Suprapubic skin (tissue), 4 donors: Measurements from ENCODE around the gene RIOK2. TPM values are rescaled to one million over a fixed set of nuclear protein-coding genes. Genes with fewer than 3 reads are reported as not detected.
"Not testable (repeated sequence)": the region's sequence is repeated elsewhere in the genome, so short reads cannot be mapped to it uniquely, and the experiment has no call there.

Experiments
- DNase-seq, 2 donors: peaks; one replicate each; pipeline ENCODE4 v3.0.0-alpha.2; 2019; ENCODE audit warnings: low spot score in 2 of 2
- H3K27ac ChIP-seq: fragments of 200-600 bp; sonication (generic); one replicate; pipeline ENCODE4 v1.5.1; 2019
- H3K27me3 ChIP-seq: fragments of 200-600 bp; sonication (generic); one replicate; pipeline ENCODE4 v1.5.1; 2019
- H3K36me3 ChIP-seq: fragments of 200-600 bp; sonication (generic); one replicate; pipeline ENCODE4 v1.5.1; 2019
- H3K4me1 ChIP-seq: fragments of 200-600 bp; sonication (generic); one replicate; pipeline ENCODE4 v1.5.1; 2019
- H3K4me3 ChIP-seq: fragments of 200-600 bp; sonication (generic); one replicate; pipeline ENCODE4 v1.5.1; 2019; ENCODE audit warnings: mild to moderate bottlenecking
- H3K9me3 ChIP-seq: fragments of 200-600 bp; sonication (generic); one replicate; pipeline ENCODE4 v1.5.1; 2019
- EP300 ChIP-seq: sonication (generic); formaldehyde crosslinking; IDR thresholded peaks from one replicate; pipeline ENCODE4 v1.6.1; 2017; ENCODE audit warnings: antibody characterized with exemption
- POLR2A ChIP-seq, 2 donors: fragments of 450-650 bp; IDR thresholded peaks; one replicate each; pipeline ENCODE4 v1.6.1; 2017; ENCODE audit warnings: antibody characterized with exemption in 2 of 2, mild to moderate bottlenecking in 2 of 2, moderate library complexity in 2 of 2
- POLR2AphosphoS5 ChIP-seq, 3 donors: sonication (generic); formaldehyde crosslinking; IDR thresholded peaks; one replicate each; pipeline ENCODE4 v1.6.1; 2017; ENCODE audit warnings: antibody characterized with exemption in 3 of 3
- WGBS: methylation state at CpG from one replicate; pipeline ENCODE4 v1.1.5; 2018; 5-methylcytosine and 5-hydroxymethylcytosine counted together
- total RNA-seq, 4 donors: library from RNA; depleted of rRNA; stranded (reverse); fragments of >200 nt; gene quantifications; one replicate each; pipeline ENCODE4 v1.1.0, GENCODE V29; 2016
- TF ChIP-seq, protein P1 (sequence below), 2 donors: fragments of 200-600 bp in 1 of 2; fragments of 450-650 bp in 1 of 2; sonication (generic) in 1 of 2; IDR thresholded peaks; one replicate each; pipeline ENCODE4 v1.5.1; 2016 to 2019; ENCODE audit warnings: antibody characterized with exemption in 2 of 2, mild to moderate bottlenecking in 1 of 2, moderate library complexity in 1 of 2

Gene RIOK2
- total RNA-seq, 4 donors from 2014 or later: 7.4 to 24.9 (median 16.3) TPM

DNA sequence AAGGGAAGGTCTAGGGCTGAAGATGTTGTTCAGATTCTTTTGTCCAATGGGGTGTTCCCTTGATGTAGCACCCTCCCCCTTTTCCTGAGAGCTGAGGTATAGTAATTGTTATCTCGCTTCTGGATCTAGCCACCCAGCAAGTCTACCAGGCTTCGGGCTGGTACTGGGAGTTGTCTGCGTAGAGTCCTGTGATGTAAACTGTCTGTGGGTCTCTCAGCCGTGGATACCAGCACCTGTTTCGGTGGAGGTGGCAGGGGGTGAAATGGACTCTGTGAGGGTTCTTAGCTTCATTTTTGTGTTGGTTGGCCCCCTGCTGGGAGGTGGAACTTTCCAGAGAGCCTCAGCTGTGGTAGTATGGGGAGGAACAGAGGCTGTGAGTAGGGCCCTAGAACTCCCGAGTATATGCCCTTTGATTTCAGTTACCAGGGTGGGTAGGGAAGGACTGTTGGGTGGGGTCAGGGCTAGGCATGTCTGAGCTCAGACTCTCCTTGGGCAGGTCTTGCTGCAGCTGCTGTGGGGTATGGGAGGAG, 25.2 kb upstream of the RIOK2 start:
- H3K27ac ChIP-seq: no peak overlapping the region
- no peak for DNase-seq
- 96% methylated on average over 6 of the region's 6 CpGs for WGBS
- H3K4me1 ChIP-seq: no peaks in the 10 kb centered on the region
- TF ChIP-seq POLR2A (IDR thresholded peaks at IDR 0.05): no peak
- TF ChIP-seq, protein P1, sequence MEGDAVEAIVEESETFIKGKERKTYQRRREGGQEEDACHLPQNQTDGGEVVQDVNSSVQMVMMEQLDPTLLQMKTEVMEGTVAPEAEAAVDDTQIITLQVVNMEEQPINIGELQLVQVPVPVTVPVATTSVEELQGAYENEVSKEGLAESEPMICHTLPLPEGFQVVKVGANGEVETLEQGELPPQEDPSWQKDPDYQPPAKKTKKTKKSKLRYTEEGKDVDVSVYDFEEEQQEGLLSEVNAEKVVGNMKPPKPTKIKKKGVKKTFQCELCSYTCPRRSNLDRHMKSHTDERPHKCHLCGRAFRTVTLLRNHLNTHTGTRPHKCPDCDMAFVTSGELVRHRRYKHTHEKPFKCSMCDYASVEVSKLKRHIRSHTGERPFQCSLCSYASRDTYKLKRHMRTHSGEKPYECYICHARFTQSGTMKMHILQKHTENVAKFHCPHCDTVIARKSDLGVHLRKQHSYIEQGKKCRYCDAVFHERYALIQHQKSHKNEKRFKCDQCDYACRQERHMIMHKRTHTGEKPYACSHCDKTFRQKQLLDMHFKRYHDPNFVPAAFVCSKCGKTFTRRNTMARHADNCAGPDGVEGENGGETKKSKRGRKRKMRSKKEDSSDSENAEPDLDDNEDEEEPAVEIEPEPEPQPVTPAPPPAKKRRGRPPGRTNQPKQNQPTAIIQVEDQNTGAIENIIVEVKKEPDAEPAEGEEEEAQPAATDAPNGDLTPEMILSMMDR (IDR thresholded peaks at IDR 0.05): no peak
- TF ChIP-seq EP300: no peak
- no peak for TF ChIP-seq POLR2AphosphoS5 (IDR thresholded peaks at IDR 0.05)
- no peak overlapping the region for H3K4me3 ChIP-seq
- peaks cover 7% of the 10 kb centered on the region for H3K9me3 ChIP-seq
- H3K27me3 ChIP-seq: no peaks in the 10 kb centered on the region
- H3K36me3 ChIP-seq: no peaks in the 10 kb centered on the region

DNA sequence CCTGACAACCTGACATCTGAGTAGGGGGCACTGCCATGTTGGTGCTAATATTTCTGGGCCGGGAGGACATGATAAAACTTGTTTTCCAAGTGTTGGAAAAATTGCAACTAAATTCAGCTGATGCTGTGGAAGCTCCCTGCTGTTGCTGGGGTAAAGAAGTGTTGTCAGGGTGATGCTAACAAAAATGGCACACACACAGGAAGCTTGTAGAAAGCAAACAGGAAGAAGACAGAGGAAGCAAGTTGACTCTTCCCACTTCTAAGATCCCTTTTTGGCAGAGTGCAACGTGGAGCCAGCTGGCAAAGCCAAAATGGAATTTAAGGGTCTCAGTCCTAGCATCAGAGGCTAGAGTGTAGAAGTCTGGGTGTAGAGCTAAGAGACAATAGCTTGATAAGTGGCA, 11.3 kb upstream of the RIOK2 start:
- TF ChIP-seq EP300 (no peak), POLR2AphosphoS5 (IDR thresholded peaks at IDR 0.05) (no peak), POLR2A (IDR thresholded peaks at IDR 0.05) (no peak)
- TF ChIP-seq, protein P1 (IDR thresholded peaks at IDR 0.05): no peak
- WGBS: 28% methylated on average over 2 of the region's 2 CpGs
- Histone ChIP-seq H3K4me3 (no peak overlapping the region), H3K36me3 (no peaks in the 10 kb centered on the region), H3K4me1 (no peaks in the 10 kb centered on the region), H3K27ac (no peak overlapping the region), H3K9me3 (no peaks in the 10 kb centered on the region), H3K27me3 (no peaks in the 10 kb centered on the region)
- DNase-seq: no peak

DNA sequence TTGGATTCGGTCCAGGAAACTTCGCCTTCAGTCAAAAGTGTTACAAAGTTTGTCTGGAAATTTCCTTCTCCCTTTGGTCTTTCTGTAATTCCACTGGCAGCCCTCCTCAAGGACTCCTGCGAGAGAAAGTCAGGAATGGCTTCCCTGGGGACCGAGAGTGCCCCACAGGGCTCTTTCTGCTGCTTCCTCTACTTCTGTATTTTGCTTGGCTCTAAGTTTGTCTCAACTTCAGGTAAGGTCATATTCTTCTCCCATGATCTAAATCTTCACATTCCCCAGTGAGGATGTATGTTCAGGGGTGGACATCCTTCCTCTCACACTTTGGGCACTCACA, 10.3 kb upstream of the RIOK2 start:
- no peaks in the 10 kb centered on the region for H3K4me1 ChIP-seq
- DNase-seq: no peak
- H3K4me3 ChIP-seq: no peak overlapping the region
- no peaks in the 10 kb centered on the region for H3K36me3 ChIP-seq
- 69% methylated on average over 4 of the region's 4 CpGs for WGBS
- TF ChIP-seq, protein P1 (IDR thresholded peaks at IDR 0.05): no peak
- TF ChIP-seq POLR2AphosphoS5 (IDR thresholded peaks at IDR 0.05) (no peak), POLR2A (IDR thresholded peaks at IDR 0.05) (no peak), EP300 (no peak)
- no peaks in the 10 kb centered on the region for H3K27me3 ChIP-seq
- no peaks in the 10 kb centered on the region for H3K9me3 ChIP-seq
- H3K27ac ChIP-seq: no peak overlapping the region

DNA sequence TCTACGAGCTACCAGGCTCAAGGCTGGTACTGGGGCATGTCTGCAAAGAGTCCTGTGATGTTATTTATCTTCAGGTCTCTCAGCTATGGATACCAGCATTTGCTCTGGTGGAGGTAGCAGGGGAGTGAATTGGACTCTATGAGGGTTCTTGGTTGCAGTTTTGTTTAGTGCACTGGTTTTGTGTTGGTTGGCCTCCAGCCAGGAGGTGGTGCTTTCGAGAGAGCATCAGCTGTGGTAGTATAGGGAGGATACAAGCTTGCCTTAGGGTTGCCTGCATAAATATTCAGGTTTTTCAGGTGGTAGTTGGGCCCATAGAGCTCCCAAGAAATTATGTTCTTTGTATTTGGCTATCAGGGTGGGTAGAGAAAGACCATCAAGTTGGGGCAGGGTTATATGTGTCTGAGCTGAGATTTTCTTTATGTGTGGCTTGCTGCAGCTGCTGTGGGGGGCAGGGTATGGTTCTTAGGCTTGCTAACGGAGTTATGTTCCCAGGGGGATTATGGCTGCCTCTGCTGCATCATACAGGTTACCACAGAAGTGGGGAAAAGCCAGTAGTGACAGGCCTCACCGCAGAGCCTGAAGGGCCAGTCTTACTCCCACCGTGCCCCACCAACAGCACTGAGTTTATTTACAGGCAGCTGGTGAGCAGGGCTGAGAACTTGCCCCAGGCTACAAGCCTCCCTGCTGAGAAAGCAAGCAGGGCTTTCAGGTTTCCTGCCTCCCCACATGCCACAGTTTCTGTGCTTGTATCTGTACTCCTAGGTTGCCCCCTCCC, 9.7 kb upstream of the RIOK2 start:
- H3K9me3 ChIP-seq: no peaks in the 10 kb centered on the region
- H3K36me3 ChIP-seq: no peaks in the 10 kb centered on the region
- 50% methylated on average over 5 of the region's 5 CpGs for WGBS
- DNase-seq: no peak
- no peaks in the 10 kb centered on the region for H3K4me1 ChIP-seq
- H3K4me3 ChIP-seq: no peak overlapping the region
- H3K27me3 ChIP-seq: no peaks in the 10 kb centered on the region
- TF ChIP-seq POLR2AphosphoS5 (IDR thresholded peaks at IDR 0.05) (no peak), POLR2A (IDR thresholded peaks at IDR 0.05) (no peak), EP300 (no peak)
- TF ChIP-seq, protein P1 (IDR thresholded peaks at IDR 0.05): no peak
- no peak overlapping the region for H3K27ac ChIP-seq

DNA sequence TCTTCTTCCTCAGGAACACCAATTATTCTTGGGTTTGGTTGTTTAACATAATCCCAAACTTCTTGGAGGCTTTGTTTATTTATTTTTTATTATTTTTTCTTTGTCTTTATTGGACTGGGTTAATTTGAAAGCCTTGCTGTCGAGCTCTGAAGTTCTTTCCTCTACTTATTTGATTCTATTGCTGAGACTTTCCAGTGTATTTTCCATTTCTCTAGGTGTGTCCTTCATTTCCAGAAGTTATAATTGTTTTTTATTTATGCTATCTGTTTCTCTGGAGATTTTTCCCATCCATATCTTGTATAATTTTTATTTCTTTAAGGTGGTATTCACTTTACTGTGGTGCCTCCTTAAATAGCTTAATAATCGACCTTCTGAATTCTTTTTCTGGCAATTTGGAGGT, 8.8 kb upstream of the RIOK2 start:
- no peaks in the 10 kb centered on the region for H3K9me3 ChIP-seq
- no peak overlapping the region for H3K4me3 ChIP-seq
- 84% methylated on average over 2 of the region's 2 CpGs for WGBS
- H3K27me3 ChIP-seq: no peaks in the 10 kb centered on the region
- no peak overlapping the region for H3K27ac ChIP-seq
- DNase-seq: no peak
- TF ChIP-seq, protein P1 (IDR thresholded peaks at IDR 0.05): no peak
- no peak for TF ChIP-seq POLR2A (IDR thresholded peaks at IDR 0.05)
- no peak for TF ChIP-seq EP300
- TF ChIP-seq POLR2AphosphoS5 (IDR thresholded peaks at IDR 0.05): no peak
- H3K36me3 ChIP-seq: no peaks in the 10 kb centered on the region
- no peaks in the 10 kb centered on the region for H3K4me1 ChIP-seq

DNA sequence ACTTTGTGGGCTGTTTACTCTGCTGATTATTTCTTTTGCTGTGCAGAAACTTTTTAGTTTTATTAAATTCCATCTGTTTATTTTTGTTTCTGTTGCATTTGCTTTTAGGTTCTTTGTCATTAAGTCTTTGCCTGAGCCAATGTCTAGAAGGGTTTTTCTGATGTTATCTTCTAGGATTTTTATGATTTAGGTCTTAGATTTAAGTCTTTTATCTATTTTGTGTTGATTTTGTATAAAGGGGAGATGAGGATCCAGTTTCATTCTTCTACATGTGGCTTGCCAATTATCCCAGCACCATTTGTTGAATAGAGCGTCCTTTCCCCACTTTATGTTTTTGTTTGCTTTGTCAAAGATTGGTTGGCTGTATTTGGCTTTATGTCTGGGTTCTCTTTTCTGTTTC, 6.5 kb upstream of the RIOK2 start:
- not testable (repeated sequence) for H3K36me3 ChIP-seq, H3K4me3 ChIP-seq, DNase-seq, H3K27ac ChIP-seq, H3K27me3 ChIP-seq, H3K4me1 ChIP-seq, H3K9me3 ChIP-seq
- 94% methylated on average over 1 of the region's 1 CpG for WGBS
